ENCODE data around the gene RAP1A. TPM values are rescaled to one million over a fixed set of nuclear protein-coding genes. Genes with fewer than 3 reads are reported as not detected.

Gene RAP1A
- 42.2 and 53.1 TPM in 2 replicates for total RNA-seq

GRCh38 chr1:111619635-111620440 lies at the start of gene RAP1A:
TSS of gene RAP1A (plus strand) at chr1:111619789. CDS start at chr1:111691361, 71,572 bp downstream.

GRCh38 chr1:111739194-111739924 lies 119.8 kb downstream of the RAP1A start, which contains the start of gene INKA2:
TSS of gene INKA2 (minus strand) at chr1:111739395. CDS start at chr1:111739242, 153 bp downstream.

GRCh38 chr1:111755331-111756123 lies 135.9 kb downstream of the RAP1A start, which contains the start of gene DDX20:
TSS of gene DDX20 (plus strand) at chr1:111755901. CDS start at chr1:111755925, 24 bp downstream.

Small RNAs within 50 kb of the gene (small RNA-seq; reads per million reads assigned to genes)
- gene INKA2 (0.42 reads per million), gene RNU6-151P (not detected)

Other genes starting within 250 kb of the RAP1A start
- gene OVGP1, start 192.1 kb upstream of the RAP1A start, total RNA-seq, result 0.86 and 1.2 TPM in 2 replicates
- gene WDR77, start 170.5 kb upstream of the RAP1A start, total RNA-seq, result 58.5 and 61.0 TPM in 2 replicates
- gene ATP5PB, start 170.3 kb upstream of the RAP1A start, total RNA-seq, result 424 and 484 TPM in 2 replicates
- 0.13 and 0.22 TPM in 2 replicates for gene C1orf162, start 145.8 kb upstream of the RAP1A start, total RNA-seq
- 0.13 TPM in 1 of 2 replicates, not detected in the other for gene ADORA3, start 116.2 kb upstream of the RAP1A start, total RNA-seq
- gene TMIGD3, start 116.2 kb upstream of the RAP1A start, total RNA-seq, result 0.27 TPM in 1 of 2 replicates, not detected in the other
- gene INKA2, start 119.6 kb downstream of the RAP1A start, total RNA-seq, result 4.4 and 5.0 TPM in 2 replicates
- gene DDX20, start 136.1 kb downstream of the RAP1A start, total RNA-seq, result 33.9 and 38.9 TPM in 2 replicates